Lower leg skin (tissue), 4 donors: Measurements from ENCODE around the gene TTC33. TPM values are rescaled to one million over a fixed set of nuclear protein-coding genes. Genes with fewer than 3 reads are reported as not detected.

ENCODE experiments used
- DNase-seq, 2 donors: peaks; one replicate each; pipeline ENCODE4 v3.0.0-alpha.2; 2019; ENCODE audit warnings: low spot score in 2 of 2
- H3K4me3 ChIP-seq: fragments of 200-600 bp; sonication (generic); 2 replicates; pipeline ENCODE4 v1.5.1; 2017; ENCODE audit warnings: mild to moderate bottlenecking, low read depth; ENCODE audit not compliant: poor library complexity, severe bottlenecking
- CTCF ChIP-seq, 3 donors: fragments of 450-650 bp; IDR thresholded peaks; one replicate each; pipeline ENCODE4 v1.5.1; 2016; ENCODE audit warnings: antibody characterized with exemption in 3 of 3, mild to moderate bottlenecking in 3 of 3, moderate library complexity in 2 of 3
- POLR2A ChIP-seq, 2 donors: fragments of 450-650 bp; IDR thresholded peaks; one replicate each; pipeline ENCODE4 v1.6.1; 2016 to 2017; ENCODE audit warnings: antibody characterized with exemption in 2 of 2, mild to moderate bottlenecking in 1 of 2, moderate library complexity in 1 of 2
- WGBS, 2 donors: methylation state at CpG; one replicate each; pipeline ENCODE4 v1.1.5; 2018; 5-methylcytosine and 5-hydroxymethylcytosine counted together
- intact Hi-C: fragments of 100-400 bp; cut with DNase I; formaldehyde crosslinking; loops from one replicate; pipeline ENCODE4 v1.15.0; 2023; ENCODE audit warnings: low total_unique reads
- total RNA-seq, 4 donors: library from RNA; depleted of rRNA; stranded (reverse); fragments of >200 nt; gene quantifications; one replicate each; pipeline ENCODE4 v1.1.0, GENCODE V29; 2016

TTC33 gene
- total RNA-seq, 4 donors from 2014 or later: 8.7 to 13.1 (median 11.0) TPM

- WGBS, 2 donors: 83 to 92% methylated on average over 3 of the region's 3 CpGs
- DNase-seq: no peak
- H3K4me3 ChIP-seq: no peak overlapping the region
- TF ChIP-seq POLR2A (IDR thresholded peaks at IDR 0.05): no peak
- no peak for TF ChIP-seq CTCF (IDR thresholded peaks at IDR 0.05)
- intact Hi-C loops: no loop called here
These were observed 179.8 kb downstream of the TTC33 start for GRCh38 chr5:40575921-40576320.

DNA sequence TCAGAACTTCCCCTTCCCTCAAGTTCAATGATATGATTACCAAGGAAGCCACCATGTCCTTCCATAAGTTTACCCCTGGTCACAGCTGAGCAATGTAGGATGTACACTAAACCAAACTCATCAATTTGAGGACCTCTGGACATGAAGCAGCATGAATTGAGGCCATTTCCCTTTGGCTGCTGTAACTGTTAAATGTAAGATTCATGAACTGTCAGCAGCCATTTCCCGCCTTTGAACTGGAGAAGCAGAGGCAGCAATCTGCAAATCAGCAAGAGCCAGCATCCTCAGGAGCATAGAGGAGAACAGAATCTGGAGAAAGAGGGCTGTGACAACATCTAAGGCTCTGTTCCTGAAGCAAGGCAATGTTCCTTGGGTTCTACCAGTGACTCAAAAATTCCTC is 180.3 kb downstream of the TTC33 start:
- no peak for TF ChIP-seq POLR2A (IDR thresholded peaks at IDR 0.05)
- TF ChIP-seq CTCF (IDR thresholded peaks at IDR 0.05): no peak
- H3K4me3 ChIP-seq: no peak overlapping the region
- WGBS, 2 donors: 79 to 94% methylated on average over 1 of the region's 1 CpG
- DNase-seq: no peak
- intact Hi-C loops: no loop called here

- DNase-seq: no peak
- 52 to 55% methylated on average over 2 of the region's 2 CpGs for WGBS, 2 donors
- TF ChIP-seq CTCF (IDR thresholded peaks at IDR 0.05) (no peak), POLR2A (IDR thresholded peaks at IDR 0.05) (no peak)
- intact Hi-C loops: no loop called here
- no peak overlapping the region for H3K4me3 ChIP-seq
These were observed 182.8 kb downstream of the TTC33 start for GRCh38 chr5:40572937-40573336.

DNA sequence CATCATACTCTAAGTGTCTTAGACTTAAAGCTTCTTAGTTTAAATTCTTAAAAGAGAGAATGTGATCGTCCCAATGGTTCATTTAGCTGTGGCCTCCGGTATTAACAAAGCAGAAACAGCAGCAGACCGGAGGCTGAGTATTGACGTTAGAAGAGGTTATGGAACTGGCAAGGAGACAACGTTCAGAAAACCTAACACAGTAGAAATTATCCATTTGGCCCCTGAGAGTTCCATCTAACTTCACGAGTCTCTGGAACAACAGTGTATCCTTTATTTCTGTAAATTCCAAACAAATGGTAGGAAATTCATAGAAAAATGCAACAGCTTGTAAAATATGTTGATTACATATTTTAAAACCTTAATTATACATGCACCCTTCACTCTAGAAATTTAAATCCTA is 183.4 kb downstream of the TTC33 start:
- TF ChIP-seq CTCF (IDR thresholded peaks at IDR 0.05) (no peak), POLR2A (IDR thresholded peaks at IDR 0.05) (no peak)
- intact Hi-C loops: no loop called here
- no peak overlapping the region for H3K4me3 ChIP-seq
- WGBS, 2 donors: 72 to 80% methylated on average over 6 of the region's 6 CpGs
- no peak for DNase-seq

- TF ChIP-seq CTCF (IDR thresholded peaks at IDR 0.05) (no peak), POLR2A (IDR thresholded peaks at IDR 0.05) (no peak)
- intact Hi-C loops: no loop called here
- no peak for DNase-seq
- 83 to 90% methylated on average over 2 of the region's 2 CpGs for WGBS, 2 donors
- no peak overlapping the region for H3K4me3 ChIP-seq
These were observed 184.0 kb downstream of the TTC33 start for GRCh38 chr5:40571729-40572128.

DNA sequence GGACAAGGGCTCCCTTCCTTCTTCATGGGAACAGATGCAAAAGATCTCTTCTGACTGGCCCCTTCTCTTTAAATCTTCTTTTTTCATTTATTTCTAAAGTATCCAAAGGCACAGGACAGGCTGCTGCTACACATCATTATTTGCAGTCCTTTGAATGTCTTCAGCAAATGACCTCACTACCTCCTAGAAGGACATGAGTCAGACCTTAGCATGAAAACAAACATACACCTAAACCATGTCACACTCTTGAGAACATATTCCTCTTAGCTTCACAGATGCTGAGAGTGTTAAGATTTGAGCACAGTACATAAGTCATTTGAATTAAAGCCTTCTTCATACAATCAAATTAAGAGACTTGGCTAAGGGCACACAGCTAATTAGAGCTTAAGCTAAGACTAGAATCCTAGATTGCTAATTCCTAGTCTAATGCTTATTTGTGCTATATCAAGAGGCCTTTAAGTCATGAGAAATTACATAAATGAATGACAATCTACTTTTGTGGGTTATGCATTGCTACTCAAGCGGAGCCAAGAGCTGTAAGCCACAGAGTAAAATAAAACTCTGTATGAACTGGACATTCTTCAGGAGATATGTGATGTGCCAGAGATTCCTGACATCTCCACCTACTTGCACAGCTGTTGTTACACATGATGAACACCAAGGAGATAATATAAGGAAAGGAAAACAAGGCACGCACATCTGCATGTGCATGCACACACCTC is 185.2 kb downstream of the TTC33 start:
- intact Hi-C loops: no loop called here
- no peak for DNase-seq
- 93 to 95% methylated on average over 2 of the region's 2 CpGs for WGBS, 2 donors
- no peak overlapping the region for H3K4me3 ChIP-seq
- TF ChIP-seq POLR2A (IDR thresholded peaks at IDR 0.05) (no peak), CTCF (IDR thresholded peaks at IDR 0.05) (no peak)
